ENCODE data around the gene IGSF8. TPM values are rescaled to one million over a fixed set of nuclear protein-coding genes. Genes with fewer than 3 reads are reported as not detected.

IGSF8 gene
- polyA plus RNA-seq, 1 donor from 2014 or later = 27.3 TPM

GRCh38 chr1:160095382-160096105 is 2.9 kb downstream of the IGSF8 start:
- no peaks in the 10 kb centered on the region for H3K9me3 ChIP-seq (ENCODE audit: low read length)
- no peaks in the 10 kb centered on the region for H4K20me1 ChIP-seq (ENCODE audit: insufficient read depth)
- H3F3A ChIP-seq (ENCODE audit: insufficient read depth, low read length, poor library complexity, severe bottlenecking) = no peaks in the 10 kb centered on the region
- H3K9ac ChIP-seq (ENCODE audit: low read length) = no peak overlapping the region
- H3K4me2 ChIP-seq (ENCODE audit: low read length) = no peak overlapping the region
- no peak overlapping the region for H3K27ac ChIP-seq (ENCODE audit: low read length)
- no peak overlapping the region for H3K4me3 ChIP-seq (ENCODE audit: low read length)
- TF ChIP-seq, protein P1, sequence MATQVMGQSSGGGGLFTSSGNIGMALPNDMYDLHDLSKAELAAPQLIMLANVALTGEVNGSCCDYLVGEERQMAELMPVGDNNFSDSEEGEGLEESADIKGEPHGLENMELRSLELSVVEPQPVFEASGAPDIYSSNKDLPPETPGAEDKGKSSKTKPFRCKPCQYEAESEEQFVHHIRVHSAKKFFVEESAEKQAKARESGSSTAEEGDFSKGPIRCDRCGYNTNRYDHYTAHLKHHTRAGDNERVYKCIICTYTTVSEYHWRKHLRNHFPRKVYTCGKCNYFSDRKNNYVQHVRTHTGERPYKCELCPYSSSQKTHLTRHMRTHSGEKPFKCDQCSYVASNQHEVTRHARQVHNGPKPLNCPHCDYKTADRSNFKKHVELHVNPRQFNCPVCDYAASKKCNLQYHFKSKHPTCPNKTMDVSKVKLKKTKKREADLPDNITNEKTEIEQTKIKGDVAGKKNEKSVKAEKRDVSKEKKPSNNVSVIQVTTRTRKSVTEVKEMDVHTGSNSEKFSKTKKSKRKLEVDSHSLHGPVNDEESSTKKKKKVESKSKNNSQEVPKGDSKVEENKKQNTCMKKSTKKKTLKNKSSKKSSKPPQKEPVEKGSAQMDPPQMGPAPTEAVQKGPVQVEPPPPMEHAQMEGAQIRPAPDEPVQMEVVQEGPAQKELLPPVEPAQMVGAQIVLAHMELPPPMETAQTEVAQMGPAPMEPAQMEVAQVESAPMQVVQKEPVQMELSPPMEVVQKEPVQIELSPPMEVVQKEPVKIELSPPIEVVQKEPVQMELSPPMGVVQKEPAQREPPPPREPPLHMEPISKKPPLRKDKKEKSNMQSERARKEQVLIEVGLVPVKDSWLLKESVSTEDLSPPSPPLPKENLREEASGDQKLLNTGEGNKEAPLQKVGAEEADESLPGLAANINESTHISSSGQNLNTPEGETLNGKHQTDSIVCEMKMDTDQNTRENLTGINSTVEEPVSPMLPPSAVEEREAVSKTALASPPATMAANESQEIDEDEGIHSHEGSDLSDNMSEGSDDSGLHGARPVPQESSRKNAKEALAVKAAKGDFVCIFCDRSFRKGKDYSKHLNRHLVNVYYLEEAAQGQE (IDR thresholded peaks at IDR 0.05; ENCODE audit: borderline replicate concordance) = no peak
- TF ChIP-seq RAD21 (conservative IDR thresholded peaks at IDR 0.05) = no peak
- no peak for TF ChIP-seq POLR2AphosphoS5 (IDR thresholded peaks at IDR 0.05)
- TF ChIP-seq EP300 (conservative IDR thresholded peaks at IDR 0.05; ENCODE audit: poor library complexity, severe bottlenecking) = no peak
- TF ChIP-seq MXI1 (conservative IDR thresholded peaks at IDR 0.05; ENCODE audit: poor library complexity, severe bottlenecking) = no peak
- TF ChIP-seq SMC3 (conservative IDR thresholded peaks at IDR 0.05; ENCODE audit: poor library complexity) = no peak
- no peaks in the 10 kb centered on the region for H3K27me3 ChIP-seq (ENCODE audit: insufficient read depth, low read depth, low read length)
- no peaks in the 10 kb centered on the region for H3K79me2 ChIP-seq (replicated peaks; ENCODE audit: insufficient read depth, low read length)
- no peaks in the 10 kb centered on the region for H3K36me3 ChIP-seq (ENCODE audit: insufficient read depth, low read length)
- no peaks in the 10 kb centered on the region for H3K9me2 ChIP-seq (ENCODE audit: insufficient read depth, low read length)
- H2AFZ ChIP-seq (ENCODE audit: low read depth, low read length) = no peak overlapping the region

GRCh38 chr1:160094806-160095205 is 3.6 kb downstream of the IGSF8 start:
- Histone ChIP-seq H3K4me3 (ENCODE audit: low read length) (no peak overlapping the region), H3F3A (ENCODE audit: insufficient read depth, low read length, poor library complexity, severe bottlenecking) (no peaks in the 10 kb centered on the region), H3K79me2 (replicated peaks; ENCODE audit: insufficient read depth, low read length) (no peaks in the 10 kb centered on the region), H3K27me3 (ENCODE audit: insufficient read depth, low read depth, low read length) (no peaks in the 10 kb centered on the region), H3K9ac (ENCODE audit: low read length) (no peak overlapping the region), H4K20me1 (ENCODE audit: insufficient read depth) (no peaks in the 10 kb centered on the region), H3K9me2 (ENCODE audit: insufficient read depth, low read length) (no peaks in the 10 kb centered on the region), H2AFZ (ENCODE audit: low read depth, low read length) (no peak overlapping the region), H3K36me3 (ENCODE audit: insufficient read depth, low read length) (no peaks in the 10 kb centered on the region), H3K4me2 (ENCODE audit: low read length) (no peak overlapping the region), H3K9me3 (ENCODE audit: low read length) (no peaks in the 10 kb centered on the region), H3K27ac (ENCODE audit: low read length) (no peak overlapping the region)
- no peak for TF ChIP-seq EP300 (conservative IDR thresholded peaks at IDR 0.05; ENCODE audit: poor library complexity, severe bottlenecking)
- TF ChIP-seq POLR2AphosphoS5 (IDR thresholded peaks at IDR 0.05) = no peak
- no peak for TF ChIP-seq EZH2 (IDR thresholded peaks at IDR 0.05; ENCODE audit: borderline replicate concordance, insufficient read depth, low read length, poor library complexity, severe bottlenecking)
- TF ChIP-seq SMC3 (conservative IDR thresholded peaks at IDR 0.05; ENCODE audit: poor library complexity) = no peak
- TF ChIP-seq RAD21 (conservative IDR thresholded peaks at IDR 0.05) = no peak
- TF ChIP-seq TAF1 (IDR thresholded peaks at IDR 0.05; ENCODE audit: low read depth) = no peak
- TF ChIP-seq MXI1 (conservative IDR thresholded peaks at IDR 0.05; ENCODE audit: poor library complexity, severe bottlenecking) = no peak
- TF ChIP-seq CTCF (IDR thresholded peaks at IDR 0.05; ENCODE audit: poor library complexity, severe bottlenecking) = no peak
- TF ChIP-seq, protein P1 (IDR thresholded peaks at IDR 0.05; ENCODE audit: borderline replicate concordance) = no peak
